G401 (cell line): ENCODE results near the gene IL1RAPL1. TPM values are rescaled to one million over a fixed set of nuclear protein-coding genes. Genes with fewer than 3 reads are reported as not detected.

Source experiments
- DNase-seq: peaks from one replicate; pipeline ENCODE4 v3.0.0-alpha.2; 2015; ENCODE audit warnings: low spot score
- in situ Hi-C: cut with HindIII; loops from 2 replicates; pipeline ENCODE4 v1.10.0; 2016; ENCODE audit warnings: low sequenced_read_pairs, mixed read lengths
- total RNA-seq: library from RNA; depleted of rRNA; stranded (reverse); fragments of >200 nt; shearing (Covaris generic); gene quantifications from 2 replicates; pipeline ENCODE4 v1.2.3, GENCODE V29; 2014

IL1RAPL1 gene
- total RNA-seq, 1 experiment from 2014 or later = not detected

- no peak for DNase-seq
- in situ Hi-C loops = no loop called here
These were observed 1054.2 kb downstream of the IL1RAPL1 start for GRCh38 chrX:29641461-29641860.

GRCh38 chrX:29643181-29643580, 1055.9 kb downstream of the IL1RAPL1 start:
- DNase-seq = no peak
- in situ Hi-C loops = no loop called here

GRCh38 chrX:29648161-29648560, 1060.9 kb downstream of the IL1RAPL1 start:
- DNase-seq = no peak
- in situ Hi-C loops = no loop called here

- in situ Hi-C loops = no loop called here
These were observed 1065.2 kb downstream of the IL1RAPL1 start for GRCh38 chrX:29652484-29652883.

GRCh38 chrX:29653721-29654120, 1066.5 kb downstream of the IL1RAPL1 start:
- no peak for DNase-seq
- in situ Hi-C loops = no loop called here

More at GRCh38 chrX:29652484-29652883, 1065.2 kb downstream of the IL1RAPL1 start:
- DNase-seq = no peak

GRCh38 chrX:29659911-29660310, 1072.7 kb downstream of the IL1RAPL1 start:
- in situ Hi-C loops = no loop called here
- no peak for DNase-seq

- in situ Hi-C loops = no loop called here
- no peak for DNase-seq
These were observed 1074.0 kb downstream of the IL1RAPL1 start for GRCh38 chrX:29661290-29661689.

- in situ Hi-C loops = no loop called here
- DNase-seq = no peak
These were observed 1074.9 kb downstream of the IL1RAPL1 start for GRCh38 chrX:29662101-29662500.

- in situ Hi-C loops = no loop called here
- DNase-seq = no peak
These were observed 1075.7 kb downstream of the IL1RAPL1 start for GRCh38 chrX:29662759-29663503.

GRCh38 chrX:29665532-29665931, 1078.3 kb downstream of the IL1RAPL1 start:
- DNase-seq = no peak
- in situ Hi-C loops = no loop called here

GRCh38 chrX:29666366-29666765, 1079.1 kb downstream of the IL1RAPL1 start:
- in situ Hi-C loops = no loop called here
- DNase-seq = no peak

- DNase-seq = no peak
- in situ Hi-C loops = no loop called here
These were observed 1084.2 kb downstream of the IL1RAPL1 start for GRCh38 chrX:29671421-29671820.

- no peak for DNase-seq
- in situ Hi-C loops = no loop called here
These were observed 1100.4 kb downstream of the IL1RAPL1 start for GRCh38 chrX:29687687-29688086.

- in situ Hi-C loops = no loop called here
These were observed 1102.8 kb downstream of the IL1RAPL1 start for GRCh38 chrX:29690061-29690460.

GRCh38 chrX:29691044-29691443, 1103.8 kb downstream of the IL1RAPL1 start:
- in situ Hi-C loops = no loop called here

More at GRCh38 chrX:29690061-29690460, 1102.8 kb downstream of the IL1RAPL1 start:
- no peak for DNase-seq

GRCh38 chrX:29693912-29694311, 1106.7 kb downstream of the IL1RAPL1 start:
- in situ Hi-C loops = no loop called here
- DNase-seq = no peak

More at GRCh38 chrX:29691044-29691443, 1103.8 kb downstream of the IL1RAPL1 start:
- no peak for DNase-seq

- in situ Hi-C loops = no loop called here
- no peak for DNase-seq
These were observed 1112.0 kb downstream of the IL1RAPL1 start for GRCh38 chrX:29699239-29699638.

GRCh38 chrX:29707088-29707487, 1119.8 kb downstream of the IL1RAPL1 start:
- DNase-seq = no peak
- in situ Hi-C loops = no loop called here

- DNase-seq = no peak
- in situ Hi-C loops = no loop called here
These were observed 1133.9 kb downstream of the IL1RAPL1 start for GRCh38 chrX:29721152-29721551.

GRCh38 chrX:29724316-29724715, 1137.1 kb downstream of the IL1RAPL1 start:
- no peak for DNase-seq
- in situ Hi-C loops = no loop called here

GRCh38 chrX:29726811-29727210, 1139.6 kb downstream of the IL1RAPL1 start:
- in situ Hi-C loops = no loop called here
- DNase-seq = no peak
